Uterus (tissue), 2 donors: ENCODE results near the gene ZBTB7C.

Source experiments
- CTCF ChIP-seq, 4 experiments: fragments of 200-600 bp in 2 of 4; fragments of 450-650 bp in 2 of 4; sonication (generic) in 2 of 4; IDR thresholded peaks; one replicate each; pipeline ENCODE4 v1.5.1; 2016 to 2019; ENCODE audit warnings: antibody characterized with exemption in 4 of 4, mild to moderate bottlenecking in 2 of 4, moderate library complexity in 1 of 4
- POLR2A ChIP-seq, 2 donors: fragments of 450-650 bp; IDR thresholded peaks; one replicate each; pipeline ENCODE4 v1.6.1; 2016; ENCODE audit warnings: antibody characterized with exemption in 2 of 2, mild to moderate bottlenecking in 1 of 2, moderate library complexity in 1 of 2

GRCh38 chr18:48202006-48202348 lies 207.2 kb downstream of the ZBTB7C start:
- no peak for TF ChIP-seq CTCF (IDR thresholded peaks at IDR 0.05)
- TF ChIP-seq POLR2A (IDR thresholded peaks at IDR 0.05) = no peak
